B cell (primary cell): ENCODE measurements around the gene TRABD. TPM values are rescaled to one million over a fixed set of nuclear protein-coding genes. Genes with fewer than 3 reads are reported as not detected.

ENCODE experiments used
- ATAC-seq: fragments of 200-7000 bp; cut with Tn5 transposase; one replicate; pipeline ENCODE4 v1.10.0; 2021; ENCODE audit warnings: low read depth, mild to moderate bottlenecking, moderate number of reproducible peaks, moderate library complexity
- CTCF ChIA-PET: fragments of 350-600 bp; sonication (Branson Sonifier 250); formaldehyde crosslinking; loops from one replicate; lab custom pipeline; 2021; ENCODE audit warnings: antibody characterized with exemption, inconsistent platforms; lab: Charles Lee
- POLR2A ChIA-PET: fragments of 350-600 bp; sonication (Branson Sonifier 250); formaldehyde crosslinking; loops from one replicate; lab custom pipeline; 2021; ENCODE audit warnings: antibody characterized with exemption; lab: Charles Lee
- DNase-seq: peaks from one replicate; pipeline ENCODE4 v3.0.0; 2013
- H2AFZ ChIP-seq: 2 replicates; pipeline ENCODE4 v1.6.1; 2012; ENCODE audit warnings: mild to moderate bottlenecking, low read depth, low read length; ENCODE audit not compliant: insufficient read depth, poor library complexity, severe bottlenecking
- H3K27ac ChIP-seq, 2 donors: 1 replicate in 1 of 2; 2 replicates in 1 of 2; pipeline ENCODE4 v1.5.1; 2012 to 2013; ENCODE audit warnings: low read length in 2 of 2, mild to moderate bottlenecking in 2 of 2, moderate library complexity in 1 of 2
- H3K27me3 ChIP-seq, 4 experiments: fragments of 200-600 bp in 1 of 4; sonication (generic) in 1 of 4; replicated peaks in 1 of 4; 1 replicate in 2 of 4; 2 replicates in 2 of 4; pipeline versions ENCODE4 v1.6.1 to v1.7.0; 2013 to 2016; ENCODE audit warnings: low read length in 3 of 4, mild to moderate bottlenecking in 2 of 4, mixed read lengths in 1 of 4, moderate library complexity in 1 of 4; ENCODE audit not compliant: insufficient read depth in 4 of 4, control insufficient read depth in 3 of 4; ENCODE audit errors: control extremely low read depth in 1 of 4
- H3K36me3 ChIP-seq, 2 experiments: replicated peaks in 1 of 2; 1 replicate in 1 of 2; 2 replicates in 1 of 2; pipeline versions ENCODE4 v1.6.1 to v1.7.1; 2013; ENCODE audit warnings: low read length in 1 of 2; ENCODE audit not compliant: insufficient read depth in 2 of 2, control insufficient read depth in 1 of 2; ENCODE audit errors: control extremely low read depth in 1 of 2, extremely low read depth in 1 of 2
- H3K4me1 ChIP-seq, 2 donors: fragments of 200-600 bp in 1 of 2; sonication (generic) in 1 of 2; 1 replicate in 1 of 2; 2 replicates in 1 of 2; pipeline versions ENCODE4 v1.5.1 to v1.6.1; 2013 to 2017; ENCODE audit warnings: low read length in 2 of 2; ENCODE audit not compliant: control insufficient read depth in 2 of 2, insufficient read depth in 2 of 2
- H3K4me2 ChIP-seq: replicated peaks from 2 replicates; pipeline ENCODE3; 2012; ENCODE audit warnings: mild to moderate bottlenecking, low read depth, low read length; ENCODE audit not compliant: poor library complexity, severe bottlenecking
- H3K4me3 ChIP-seq, 5 experiments: fragments of 200-600 bp in 1 of 5; sonication (generic) in 1 of 5; 1 replicate in 3 of 5; 2 replicates in 2 of 5; pipeline versions ENCODE4 v1.5.1 to v1.7.0; 2011 to 2016; ENCODE audit warnings: low read length in 4 of 5, mild to moderate bottlenecking in 4 of 5, low read depth in 2 of 5, control low read depth in 1 of 5, moderate library complexity in 1 of 5; ENCODE audit not compliant: insufficient read depth in 1 of 5; ENCODE audit errors: control extremely low read depth in 1 of 5, extremely low read depth in 1 of 5
- H3K79me2 ChIP-seq: fragments of 200-600 bp; sonication (generic); one replicate; pipeline ENCODE4 v1.6.0; 2016; ENCODE audit warnings: low read length; ENCODE audit not compliant: control insufficient read depth, insufficient read depth
- H3K9ac ChIP-seq: fragments of 200-600 bp; sonication (generic); 2 replicates; pipeline ENCODE4 v1.6.1; 2017; ENCODE audit warnings: mild to moderate bottlenecking, low read length, moderate library complexity
- H3K9me3 ChIP-seq, 3 donors: one replicate each; pipeline versions ENCODE4 v1.6.1 to v1.7.1; 2013; ENCODE audit warnings: low read length in 2 of 3; ENCODE audit not compliant: control insufficient read depth in 2 of 3, insufficient read depth in 1 of 3; ENCODE audit errors: control extremely low read depth in 1 of 3
- H4K20me1 ChIP-seq: 2 replicates; pipeline ENCODE4 v1.6.0; 2012; ENCODE audit warnings: mild to moderate bottlenecking, low read length; ENCODE audit not compliant: insufficient read depth, control insufficient read depth, poor library complexity, severe bottlenecking
- H3K27ac Mint-ChIP-seq: one replicate; pipeline ENCODE4 v1.8.0; 2021; ENCODE audit warnings: mixed read lengths
- H3K27me3 Mint-ChIP-seq: one replicate; pipeline ENCODE4 v1.8.0; 2021; ENCODE audit warnings: mixed read lengths
- H3K4me1 Mint-ChIP-seq: one replicate; pipeline ENCODE4 v1.8.0; 2021; ENCODE audit warnings: mixed read lengths
- H3K4me3 Mint-ChIP-seq: one replicate; pipeline ENCODE4 v1.8.0; 2021; ENCODE audit warnings: mixed read lengths
- H3K9me3 Mint-ChIP-seq: one replicate; pipeline ENCODE4 v1.8.0; 2022; ENCODE audit warnings: mixed read lengths; ENCODE audit not compliant: insufficient read depth
- CTCF ChIP-seq: fragments of 200-600 bp; IDR thresholded peaks from one replicate; pipeline ENCODE4 v1.8.0; 2022; ENCODE audit warnings: antibody characterized with exemption, mild to moderate bottlenecking
- EZH2 ChIP-seq: IDR thresholded peaks from 2 replicates; pipeline ENCODE4 v1.6.1; 2012; ENCODE audit warnings: borderline replicate concordance, low read depth, mild to moderate bottlenecking, moderate library complexity, low read length; ENCODE audit not compliant: insufficient read depth, poor library complexity, severe bottlenecking
- WGBS: methylation state at CpG from one replicate; pipeline ENCODE4 v1.1.5; 2013; ENCODE audit warnings: missing lambda C conversion rate; ENCODE audit not compliant: insufficient coverage; 5-methylcytosine and 5-hydroxymethylcytosine counted together
- intact Hi-C: fragments of 100-400 bp; cut with micrococcal nuclease; formaldehyde crosslinking; loops from one replicate; pipeline ENCODE4 v1.10.0; 2022
- polyA plus RNA-seq: library from polyadenylated mRNA; depleted of rRNA; stranded (reverse); fragments of >200 nt; gene quantifications from 2 replicates; pipeline ENCODE4 v1.2.3, GENCODE V29; 2012
- total RNA-seq, 2 donors: library from RNA; stranded (reverse); fragments of 120-200 nt in 1 of 2; gene quantifications; 1 replicate in 1 of 2; 2 replicates in 1 of 2; pipeline versions ENCODE4 v1.2.3 to v1.2.4, GENCODE V29; 2013 to 2022

Gene TRABD
- total and polyA plus RNA-seq, 2 donors (not counting 1 experiment from before 2014, with no cell fraction given) = 164 to 200 TPM

GRCh38 chr22:50244420-50245213, 58.9 kb downstream of the TRABD start, which contains the start of gene TUBGCP6:
TSS of gene TUBGCP6 (minus strand) at chr22:50245023. CDS start at chr22:50244459, 564 bp downstream.
- WGBS = under 1% methylated on average over 76 of the region's 76 CpGs
- Histone ChIP-seq H3K4me2 (peak within 1 kb of the TSS; percentile 93), H3K9ac (peak within 1 kb of the TSS; percentile 88), H4K20me1 (peaks cover 74% of the 10 kb centered on the region), H3K27ac (peak within 1 kb of the TSS; percentile 91 to 96), H3K79me2 (peaks cover 80% of the 10 kb centered on the region), H3K27me3 (no peaks in the 10 kb centered on the region), H3K36me3 (peaks cover 0 to 36% of the 10 kb centered on the region in 2 experiments), H3K9me3 (no peaks in the 10 kb centered on the region), H3K4me3 (peak within 1 kb of the TSS; percentile 65 to 99 (median 90)), H2AFZ (peak within 1 kb of the TSS; percentile 85), H3K4me1 (peaks cover 33 to 66% of the 10 kb centered on the region in 2 donors)
- intact Hi-C loops = loop anchor here (1.0 to 2.0 kb wide), 7 partner anchors 8 to 376 kb away; partner anchors contain the start of genes MAPK11 and SCO2
- Mint-ChIP-seq H3K27ac (peak within 1 kb of the TSS; percentile 99), H3K4me1 (peaks cover 40% of the 10 kb centered on the region), H3K4me3 (peak within 1 kb of the TSS; percentile 96), H3K27me3 (no peaks in the 10 kb centered on the region), H3K9me3 (no peaks in the 10 kb centered on the region)
- CTCF ChIA-PET = interaction anchor here (0.8 to 2.9 kb wide), 10 partner anchors 23 to 477 kb away, joined by 3 to 16 read pairs (median 4); partner anchors contain the start of genes LMF2, NCAPH2 and SCO2
- peak; percentile 96 for DNase-seq
- POLR2A ChIA-PET = interaction anchor here (0.7 to 1.7 kb wide), 6 partner anchors 54 to 377 kb away, joined by 3 to 9 read pairs (median 4); no protein-coding TSS in a partner anchor
- ATAC-seq = peak; percentile 81
- TF ChIP-seq CTCF (no peak), EZH2 (no peak)
